Left renal pelvis (tissue), 4 donors: ENCODE data around the gene ETV1. TPM values are rescaled to one million over a fixed set of nuclear protein-coding genes. Genes with fewer than 3 reads are reported as not detected.
A peak's percentile ranks its signal among the peaks of the same experiment; 100 is the strongest.
"Not testable (repeated sequence)": the region's sequence is repeated elsewhere in the genome, so short reads cannot be mapped to it uniquely, and the experiment has no call there.

ENCODE experiments used
- DNase-seq, 4 donors: peaks; one replicate each; pipeline ENCODE4 v3.0.0-alpha.2; 2013; ENCODE audit warnings: low read depth in 4 of 4, low spot score in 3 of 4
- polyA plus RNA-seq, 4 donors: library from polyadenylated mRNA; unstranded; fragments of 120-200 nt; gene quantifications; one replicate each; pipeline ENCODE4 v1.2.1, GENCODE V29; 2013; ENCODE audit not compliant: insufficient read length in 4 of 4

ETV1 gene
- polyA plus RNA-seq, 4 donors, result 30.3 to 64.8 (median 43.6) TPM

GRCh38 chr7:13933536-13933935, 55.9 kb downstream of the ETV1 start:
- DNase-seq, result peak in 1 of 4 donors; percentile 54

- DNase-seq, result no peak
These were observed 56.4 kb downstream of the ETV1 start for GRCh38 chr7:13933091-13933490.

GRCh38 chr7:13932131-13932530, 57.3 kb downstream of the ETV1 start:
- DNase-seq, result no peak

GRCh38 chr7:13921062-13921461, 68.4 kb downstream of the ETV1 start:
- DNase-seq, result no peak

- DNase-seq, result peak; percentile 80 to 89 (median 82)
These were observed 69.3 kb downstream of the ETV1 start for GRCh38 chr7:13920053-13920697.

- not testable (repeated sequence) for DNase-seq
These were observed 71.1 kb downstream of the ETV1 start for GRCh38 chr7:13918333-13918732.

- DNase-seq, result not testable (repeated sequence)
These were observed 72.4 kb downstream of the ETV1 start for GRCh38 chr7:13917103-13917502.

- no peak for DNase-seq
These were observed 73.6 kb downstream of the ETV1 start for GRCh38 chr7:13915891-13916290.

- DNase-seq, result peak in 3 of 4 donors; percentile 31 to 44 (median 40)
These were observed 76.7 kb downstream of the ETV1 start for GRCh38 chr7:13912715-13913278.

GRCh38 chr7:13911909-13912308, 77.6 kb downstream of the ETV1 start:
- DNase-seq, result no peak

- no peak for DNase-seq
These were observed 78.5 kb downstream of the ETV1 start for GRCh38 chr7:13910805-13911551.

- DNase-seq, result no peak
These were observed 80.6 kb downstream of the ETV1 start for GRCh38 chr7:13908667-13909397.

- DNase-seq, result no peak
These were observed 81.6 kb downstream of the ETV1 start for GRCh38 chr7:13907831-13908230.

GRCh38 chr7:13904689-13905088, 84.8 kb downstream of the ETV1 start:
- no peak for DNase-seq

GRCh38 chr7:13904007-13904406, 85.5 kb downstream of the ETV1 start:
- no peak for DNase-seq

- DNase-seq, result no peak
These were observed 87.9 kb downstream of the ETV1 start for GRCh38 chr7:13901577-13901976.

GRCh38 chr7:13898957-13899670, 90.4 kb downstream of the ETV1 start:
- DNase-seq, result no peak

GRCh38 chr7:13897819-13898218, 91.6 kb downstream of the ETV1 start:
- no peak for DNase-seq

GRCh38 chr7:13894954-13895353, 94.5 kb downstream of the ETV1 start:
- DNase-seq, result no peak

GRCh38 chr7:13894377-13894776, 95.1 kb downstream of the ETV1 start:
- no peak for DNase-seq

GRCh38 chr7:13890793-13891192, 98.7 kb downstream of the ETV1 start:
- DNase-seq, result no peak
